NT2/D1 (cell line): ENCODE results near the gene GJD3.

Experiments used
- DNase-seq: peaks from one replicate; pipeline ENCODE4 v3.0.0-alpha.2; 2011; ENCODE audit warnings: low read depth, low spot score
- H3K27me3 ChIP-seq: 2 replicates; pipeline ENCODE4 v1.6.0; 2011; ENCODE audit warnings: mild to moderate bottlenecking; ENCODE audit not compliant: insufficient read length, insufficient read depth
- H3K36me3 ChIP-seq: 2 replicates; pipeline ENCODE4 v1.6.1; 2011; ENCODE audit warnings: mild to moderate bottlenecking, low read length, mixed read lengths; ENCODE audit not compliant: insufficient read depth, insufficient read length
- H3K4me1 ChIP-seq: 2 replicates; pipeline ENCODE4 v1.5.1; 2011; ENCODE audit not compliant: insufficient read depth, insufficient read length
- H3K4me3 ChIP-seq: 2 replicates; pipeline ENCODE4 v1.5.1; 2011; ENCODE audit warnings: low read depth; ENCODE audit not compliant: insufficient read length
- H3K9ac ChIP-seq: 2 replicates; pipeline ENCODE4 v1.6.0; 2011; ENCODE audit warnings: low read depth; ENCODE audit not compliant: insufficient read length
- H3K9me3 ChIP-seq: 2 replicates; pipeline ENCODE4 v1.5.1; 2011; ENCODE audit warnings: mild to moderate bottlenecking, low read length; ENCODE audit not compliant: insufficient read depth
- SUZ12 ChIP-seq: IDR thresholded peaks from 2 replicates; pipeline ENCODE4 v1.6.1; 2011; ENCODE audit not compliant: insufficient read length, insufficient read depth; ENCODE audit errors: extremely low read depth
- YY1 ChIP-seq: IDR thresholded peaks from 2 replicates; pipeline ENCODE4 v1.6.1; 2011; ENCODE audit not compliant: insufficient read length, insufficient read depth
- ZNF274 ChIP-seq: IDR thresholded peaks from 2 replicates; pipeline ENCODE4 v1.6.1; 2011; ENCODE audit warnings: mild to moderate bottlenecking, low read depth, low read length

Gene GJD3

GRCh38 chr17:40331743-40332641 lies 32.5 kb downstream of the GJD3 start:
- TF ChIP-seq YY1: no peak
- no peak for TF ChIP-seq ZNF274
- no peak for TF ChIP-seq SUZ12
- Histone ChIP-seq H3K9ac (no peak overlapping the region), H3K4me1 (peaks cover 20% of the 10 kb centered on the region), H3K36me3 (peaks cover 31% of the 10 kb centered on the region), H3K27me3 (peaks cover 3% of the 10 kb centered on the region), H3K4me3 (no peak overlapping the region), H3K9me3 (no peaks in the 10 kb centered on the region)
- no peak for DNase-seq

- Histone ChIP-seq H3K4me3 (no peak overlapping the region), H3K9me3 (no peaks in the 10 kb centered on the region), H3K4me1 (peaks cover 22% of the 10 kb centered on the region), H3K9ac (no peak overlapping the region), H3K36me3 (peaks cover 31% of the 10 kb centered on the region), H3K27me3 (peaks cover 3% of the 10 kb centered on the region)
- no peak for TF ChIP-seq YY1
- no peak for TF ChIP-seq ZNF274
- TF ChIP-seq SUZ12: no peak
- DNase-seq: no peak
Measured at GRCh38 chr17:40330850-40331470, 33.6 kb downstream of the GJD3 start.

GRCh38 chr17:40329839-40330794 lies 34.4 kb downstream of the GJD3 start:
- Histone ChIP-seq H3K27me3 (no peaks in the 10 kb centered on the region), H3K4me1 (peaks cover 24% of the 10 kb centered on the region), H3K4me3 (no peak overlapping the region), H3K36me3 (peaks cover 31% of the 10 kb centered on the region), H3K9ac (no peak overlapping the region), H3K9me3 (no peaks in the 10 kb centered on the region)
- no peak for TF ChIP-seq SUZ12
- TF ChIP-seq YY1: no peak
- TF ChIP-seq ZNF274: no peak
- no peak for DNase-seq

GRCh38 chr17:40328386-40328766 lies 36.2 kb downstream of the GJD3 start:
- DNase-seq: no peak
- Histone ChIP-seq H3K4me3 (no peak overlapping the region), H3K9ac (no peak overlapping the region), H3K36me3 (peaks cover 32% of the 10 kb centered on the region), H3K27me3 (no peaks in the 10 kb centered on the region), H3K4me1 (peaks cover 25% of the 10 kb centered on the region), H3K9me3 (no peaks in the 10 kb centered on the region)
- TF ChIP-seq SUZ12 (no peak), ZNF274 (no peak), YY1 (no peak)

GRCh38 chr17:40327735-40328385 lies 36.7 kb downstream of the GJD3 start:
- Histone ChIP-seq H3K9me3 (no peaks in the 10 kb centered on the region), H3K27me3 (no peaks in the 10 kb centered on the region), H3K9ac (no peak overlapping the region), H3K36me3 (peaks cover 28% of the 10 kb centered on the region), H3K4me1 (peaks cover 28% of the 10 kb centered on the region), H3K4me3 (no peak overlapping the region)
- no peak for DNase-seq
- TF ChIP-seq SUZ12: no peak
- TF ChIP-seq YY1: no peak
- no peak for TF ChIP-seq ZNF274

- Histone ChIP-seq H3K9ac (no peak overlapping the region), H3K27me3 (no peaks in the 10 kb centered on the region), H3K4me3 (no peak overlapping the region), H3K9me3 (no peaks in the 10 kb centered on the region), H3K4me1 (peaks cover 32% of the 10 kb centered on the region), H3K36me3 (peaks cover 22% of the 10 kb centered on the region)
- no peak for DNase-seq
- TF ChIP-seq ZNF274: no peak
- no peak for TF ChIP-seq SUZ12
- no peak for TF ChIP-seq YY1
Measured at GRCh38 chr17:40327244-40327729, 37.2 kb downstream of the GJD3 start.
